ENCODE results near the gene CES2.

Gene CES2

DNA sequence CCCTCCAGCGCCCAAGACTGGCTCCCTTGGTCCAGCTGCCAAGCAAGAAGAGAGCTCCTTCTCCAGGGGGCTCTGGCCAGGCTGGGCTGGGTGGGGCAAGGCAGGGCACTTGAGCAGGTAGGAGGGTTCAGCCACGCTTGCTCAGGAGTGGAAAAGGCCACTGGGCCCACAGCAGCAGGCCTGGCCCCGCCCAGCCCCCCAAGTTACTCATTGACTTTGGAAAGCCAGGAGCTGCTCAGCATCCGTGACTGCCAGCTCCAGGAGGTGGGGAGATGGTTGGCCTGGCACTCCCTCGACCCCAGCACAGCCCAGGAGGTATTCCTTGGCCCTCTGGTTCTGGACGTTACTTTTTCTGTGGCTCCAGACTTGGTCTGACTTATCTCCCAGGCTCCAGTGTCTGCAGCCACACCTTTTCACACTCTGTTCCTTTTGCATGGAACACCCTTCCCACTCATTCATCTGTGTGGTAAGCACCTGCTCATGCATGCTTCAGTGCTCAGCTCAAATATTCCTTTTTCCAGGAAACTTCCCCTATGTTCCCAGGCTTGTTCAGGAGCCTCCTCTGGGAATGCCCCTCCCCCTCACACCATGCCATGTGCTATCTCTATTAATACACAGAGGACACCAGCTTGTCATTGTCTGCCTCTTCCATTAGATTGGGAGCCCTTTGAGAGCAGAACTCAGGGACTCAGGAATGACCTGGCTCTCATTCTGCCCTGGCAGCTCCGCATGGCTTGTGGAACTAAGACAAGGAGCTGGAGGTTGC is 16.3 kb upstream of the CES2 start, which contains the start of gene CDH16:
Gene CDH16, minus strand, starts transcription at position 83 of the 766 bp plus-strand sequence. CDS start 820 bp downstream, outside the sequence.
- no peak for DNase-seq (ENCODE audit: low read depth)

DNA sequence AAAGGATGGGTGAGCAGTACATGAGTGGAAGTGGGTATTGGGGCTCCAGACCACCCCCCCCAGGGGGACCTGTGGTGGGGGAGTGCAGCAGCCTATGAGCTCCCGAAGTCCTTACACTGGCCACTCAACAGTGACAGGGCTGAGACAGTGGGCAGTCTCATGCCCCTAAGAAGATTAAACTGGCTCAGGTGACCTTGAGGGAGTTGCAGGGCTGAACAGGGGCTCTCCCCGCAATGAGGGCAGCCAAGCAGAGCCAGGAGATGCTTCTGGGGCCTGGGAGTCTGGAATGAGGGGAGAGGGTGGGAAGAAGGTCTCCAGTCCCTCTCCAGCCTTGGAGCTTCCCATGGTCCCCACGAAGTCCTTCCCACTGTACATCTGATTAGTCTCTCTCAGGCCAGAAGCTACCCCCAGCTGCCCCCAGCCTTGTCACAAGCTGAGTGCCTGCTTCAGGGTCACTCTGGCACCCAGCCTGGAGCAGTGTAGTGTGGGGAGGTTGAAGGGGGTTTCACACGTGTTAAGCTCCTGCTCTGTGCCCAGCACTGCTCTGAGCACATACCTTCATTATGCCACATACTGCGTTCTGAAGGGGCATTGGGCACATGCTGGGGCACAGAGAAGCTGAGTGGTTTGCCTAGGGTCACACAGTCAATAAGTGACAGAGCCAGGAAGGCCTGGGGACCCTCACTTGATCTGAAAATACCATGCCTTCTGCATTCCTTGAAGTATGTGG is 15.6 kb upstream of the CES2 start:
- DNase-seq (ENCODE audit: low read depth): no peak

DNA sequence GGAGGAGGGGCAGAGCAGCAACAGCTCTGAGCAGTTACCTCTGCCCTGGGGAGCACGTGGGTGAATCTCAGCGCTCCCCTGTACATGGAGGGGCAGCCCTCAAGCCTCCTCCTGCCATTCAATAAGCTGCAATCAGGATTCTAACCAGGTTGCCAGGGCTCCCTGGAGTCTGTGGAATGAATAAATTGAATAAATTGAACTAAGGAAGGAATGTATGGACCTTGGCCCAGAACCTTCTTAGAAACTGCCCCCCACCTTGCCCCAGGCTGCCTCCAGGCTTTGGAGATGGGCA is 15.1 kb upstream of the CES2 start:
- no peak for DNase-seq (ENCODE audit: low read depth)

DNA sequence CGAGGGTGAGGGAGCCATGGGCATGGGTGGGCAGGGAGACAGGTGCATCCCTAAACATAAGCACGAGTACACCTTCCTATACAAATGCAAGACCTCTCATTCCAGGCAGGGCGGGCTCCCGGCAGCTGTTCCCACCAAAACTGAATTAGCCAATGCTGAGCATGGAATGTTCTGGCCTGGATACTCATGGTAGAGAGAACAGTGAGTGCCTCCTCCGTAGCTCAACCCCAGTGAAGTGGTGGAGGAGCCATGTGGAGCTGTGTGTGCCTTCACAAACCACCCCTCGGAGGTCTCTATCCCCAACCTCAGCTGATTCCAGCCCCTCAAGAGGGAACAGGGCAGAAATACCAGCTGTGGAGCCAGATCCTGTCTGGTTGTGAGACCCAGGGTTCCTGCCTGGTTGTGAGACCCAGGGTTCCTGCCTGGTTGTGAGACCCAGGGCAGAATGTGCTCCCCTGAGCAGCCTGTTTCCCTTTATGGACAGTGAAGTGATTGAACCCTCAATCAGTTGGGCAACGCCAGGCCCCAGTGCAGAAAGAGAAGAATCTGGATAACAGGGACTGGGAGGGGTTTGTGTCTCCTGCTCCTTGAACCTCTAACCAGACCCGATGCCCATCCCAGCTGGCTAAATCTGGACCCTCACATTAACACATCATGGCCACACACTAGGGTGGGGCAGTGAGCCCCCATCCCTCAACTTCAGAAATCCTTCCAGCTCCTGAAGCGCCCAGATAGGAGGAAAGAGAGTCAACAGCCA is 14.2 kb upstream of the CES2 start:
- no peak for DNase-seq (ENCODE audit: low read depth)

DNA sequence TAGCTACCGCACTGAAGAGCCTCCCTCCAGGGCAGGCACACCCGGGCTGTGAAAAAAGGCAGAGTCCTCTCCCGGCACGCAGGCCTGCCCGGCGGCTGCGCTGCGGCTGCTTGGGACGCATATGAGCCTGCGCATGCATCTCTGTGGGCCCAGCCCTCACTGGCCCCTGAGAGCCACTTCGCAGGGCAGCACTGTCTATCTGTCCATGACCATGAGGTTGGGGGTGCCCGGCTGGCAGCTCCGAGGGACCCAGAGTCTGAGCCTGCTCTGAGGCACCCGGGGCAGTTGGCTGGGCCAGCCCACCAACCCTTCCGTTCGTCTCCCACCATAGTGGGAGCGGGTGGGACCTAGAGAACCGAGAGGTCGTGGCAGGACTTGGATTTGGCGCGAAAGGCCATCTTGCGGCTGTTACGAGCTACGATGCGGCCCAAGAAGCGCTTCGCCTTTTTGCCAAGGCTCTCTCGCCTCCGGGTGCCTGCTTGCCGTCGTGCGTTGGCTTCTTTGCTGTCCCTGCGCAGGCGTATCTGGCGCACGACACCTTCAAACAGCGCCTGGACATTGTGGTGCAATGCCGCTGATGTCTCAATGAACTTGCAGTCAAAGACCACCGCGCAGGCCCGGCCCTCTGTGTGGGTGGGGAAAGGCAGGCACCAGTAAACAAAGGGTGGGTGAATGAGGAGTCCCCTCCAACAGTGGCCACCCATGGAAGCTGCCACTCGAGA is 13.4 kb upstream of the CES2 start:
- DNase-seq (ENCODE audit: low read depth): no peak

DNA sequence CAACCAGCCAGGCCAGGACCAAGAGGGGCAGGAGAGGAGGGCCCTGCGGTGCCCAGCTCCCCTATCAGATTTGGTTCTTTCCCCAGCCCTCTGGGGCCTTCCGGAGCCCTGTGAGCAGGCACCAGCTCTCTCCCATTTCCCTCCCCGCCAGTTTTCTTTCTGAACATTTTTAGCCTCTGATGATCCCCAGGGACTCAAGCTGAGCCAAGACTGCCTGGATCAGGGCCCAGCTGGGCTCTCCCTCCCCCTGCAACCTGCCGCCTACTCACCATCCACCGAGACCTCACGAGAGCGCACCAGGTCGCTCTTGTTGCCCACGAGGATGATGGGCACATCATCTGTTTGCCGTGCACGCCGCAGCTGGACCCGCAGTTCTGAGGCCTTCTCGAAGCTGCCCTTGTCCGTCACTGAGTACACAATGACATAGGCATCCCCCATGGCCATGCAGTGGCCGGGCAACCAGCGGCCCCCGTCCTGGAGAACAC is 12.0 kb upstream of the CES2 start:
- no peak for DNase-seq (ENCODE audit: low read depth)

DNA sequence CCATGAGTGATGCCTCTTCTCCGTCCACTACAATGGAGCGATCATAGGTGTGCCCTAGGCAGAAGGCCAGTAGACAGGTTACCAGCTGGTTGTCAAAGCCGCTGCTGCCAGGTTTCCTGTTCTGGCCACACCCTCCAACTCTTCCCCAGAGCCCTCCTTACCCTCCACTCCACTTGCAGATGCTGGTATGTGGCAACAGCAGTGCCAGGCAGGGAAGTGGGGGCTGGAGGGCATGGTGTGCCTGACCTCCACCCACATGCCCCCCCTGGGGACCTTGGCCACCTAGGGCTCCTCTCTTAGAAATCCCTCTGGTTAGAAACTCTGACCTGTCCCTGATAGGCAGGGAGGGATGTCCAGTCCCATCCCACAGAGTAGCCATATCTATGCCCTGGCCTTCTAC is 11.4 kb upstream of the CES2 start:
- no peak for DNase-seq (ENCODE audit: low read depth)

DNA sequence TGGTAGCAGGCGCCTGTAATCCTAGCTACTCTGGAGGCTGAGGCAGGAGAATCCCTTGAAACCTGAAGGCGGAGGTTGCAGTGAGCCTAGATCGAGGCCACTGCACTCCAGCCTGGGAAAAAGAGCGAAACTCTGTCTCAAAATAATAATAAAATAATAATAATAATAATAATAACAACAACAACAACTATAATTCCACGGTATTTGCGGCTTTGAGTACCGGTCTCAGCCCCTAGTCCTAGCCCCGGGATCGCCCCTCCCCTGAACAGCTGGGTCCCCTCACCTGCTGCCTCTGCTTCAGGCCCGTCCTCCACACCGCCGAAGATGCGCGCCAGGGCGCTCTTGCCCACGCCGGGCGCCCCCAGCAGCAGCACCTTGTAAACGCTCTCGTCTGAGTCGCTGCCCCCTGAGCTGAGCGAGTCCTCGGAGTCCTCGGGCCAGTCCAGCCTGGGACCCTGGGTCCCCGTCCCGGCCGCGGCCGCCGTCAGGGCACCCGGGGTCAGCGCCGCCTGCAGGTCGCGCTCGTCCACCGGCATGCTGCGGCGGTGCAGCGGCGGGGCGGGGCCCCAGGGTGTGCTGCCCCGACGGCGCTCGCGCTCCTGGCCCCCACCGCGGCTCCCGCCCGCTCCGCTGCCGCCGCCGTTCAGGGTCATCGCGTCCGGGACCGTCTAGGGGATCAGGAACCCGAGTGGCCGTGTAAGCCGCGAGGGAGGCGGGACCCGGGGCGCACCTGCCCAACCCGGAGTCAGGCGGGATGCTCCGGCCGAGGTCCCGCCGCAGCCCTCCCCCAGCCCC is 10.6 kb upstream of the CES2 start:
- DNase-seq (ENCODE audit: low read depth): no peak

DNA sequence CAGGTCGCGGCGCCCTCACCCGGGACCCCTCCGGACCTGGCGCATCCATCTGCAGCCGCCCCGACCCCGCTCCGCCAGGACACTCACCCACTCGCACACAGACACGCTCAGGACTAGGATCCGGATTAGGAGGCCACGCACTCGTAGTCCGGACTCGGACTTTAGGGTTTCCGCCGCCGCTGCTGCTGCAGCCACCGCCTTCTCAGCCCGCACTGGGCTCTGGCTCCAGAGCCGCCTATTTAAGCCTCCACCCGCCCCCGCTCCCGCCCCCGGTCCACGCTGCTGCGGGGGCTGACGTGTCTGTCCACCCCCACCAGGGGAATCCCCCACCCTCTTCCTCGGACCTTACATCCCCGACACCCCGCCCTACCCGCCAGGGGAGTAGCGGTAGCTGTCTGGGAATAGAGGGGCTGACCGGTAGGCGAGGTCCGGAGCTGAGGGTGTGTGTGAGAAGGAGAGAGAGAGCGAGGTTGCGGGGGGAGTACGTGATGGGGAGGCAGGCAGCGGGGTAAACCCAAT is 9.9 kb upstream of the CES2 start, which contains the start of gene RRAD:
Gene RRAD, minus strand, starts transcription at position 214 of the 519 bp plus-strand sequence. CDS start 356 bp downstream, outside the sequence.
- no peak for DNase-seq (ENCODE audit: low read depth)

DNA sequence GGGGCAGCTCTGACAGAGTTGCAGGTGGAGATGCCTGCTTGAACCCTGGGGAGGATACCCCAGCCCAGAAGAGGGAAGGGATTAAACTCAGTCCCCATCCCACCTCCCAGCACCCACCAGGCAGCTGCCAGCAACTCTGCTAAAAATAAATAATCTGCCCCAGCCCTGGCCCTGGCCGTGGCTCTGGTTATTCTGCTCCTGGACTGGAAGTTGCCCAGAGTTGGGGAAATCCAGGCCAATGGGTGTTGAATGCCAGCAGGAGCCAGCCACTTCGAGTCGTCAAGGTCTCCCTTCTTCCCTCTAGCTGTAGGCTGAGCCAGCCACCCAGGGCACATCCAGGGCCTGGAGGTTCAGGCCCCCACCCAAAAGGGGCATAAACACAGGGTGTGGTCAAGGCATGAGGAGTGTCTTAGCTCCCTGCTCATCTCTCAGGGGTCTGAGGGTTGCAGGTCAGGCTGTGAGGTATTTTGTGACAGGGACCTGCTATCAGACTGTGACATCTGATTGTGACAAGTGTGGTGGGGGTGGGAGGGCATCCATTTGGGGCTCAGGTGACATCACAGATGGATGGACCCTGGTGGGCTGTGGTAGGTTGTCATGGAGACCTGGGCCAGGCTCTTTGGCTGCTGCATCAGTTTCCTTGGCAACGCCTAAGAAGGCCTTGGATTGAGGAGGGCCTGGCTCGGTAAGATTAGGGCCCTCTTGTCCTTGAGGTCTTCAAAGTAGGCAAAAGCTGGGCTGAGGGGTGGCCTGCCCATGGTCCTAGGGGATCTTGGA is 9.0 kb upstream of the CES2 start:
- no peak for DNase-seq (ENCODE audit: low read depth)

DNA sequence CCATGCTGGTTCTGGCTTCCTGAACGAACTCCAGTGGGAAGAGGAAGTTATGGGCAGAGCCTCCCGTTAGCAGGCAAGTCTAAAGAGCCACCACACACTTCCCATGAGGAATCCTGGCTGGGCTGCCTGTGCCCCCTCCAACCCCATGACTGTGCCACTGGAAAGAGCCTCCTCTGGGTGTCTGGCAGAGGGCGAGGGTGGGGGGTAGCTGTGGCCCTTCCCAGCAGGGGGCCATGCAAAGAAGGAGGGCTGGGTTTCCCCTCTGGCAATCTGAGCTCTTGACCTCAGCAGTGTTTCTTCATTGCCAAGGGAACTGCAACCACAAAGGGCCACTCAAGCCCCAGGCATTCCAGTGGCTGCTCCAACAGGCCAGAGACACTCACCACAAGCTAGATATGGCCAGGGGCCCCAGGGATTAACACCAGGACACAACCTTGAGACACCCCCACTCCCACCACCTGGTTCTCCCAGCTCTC is 8.3 kb upstream of the CES2 start:
- DNase-seq (ENCODE audit: low read depth): no peak

DNA sequence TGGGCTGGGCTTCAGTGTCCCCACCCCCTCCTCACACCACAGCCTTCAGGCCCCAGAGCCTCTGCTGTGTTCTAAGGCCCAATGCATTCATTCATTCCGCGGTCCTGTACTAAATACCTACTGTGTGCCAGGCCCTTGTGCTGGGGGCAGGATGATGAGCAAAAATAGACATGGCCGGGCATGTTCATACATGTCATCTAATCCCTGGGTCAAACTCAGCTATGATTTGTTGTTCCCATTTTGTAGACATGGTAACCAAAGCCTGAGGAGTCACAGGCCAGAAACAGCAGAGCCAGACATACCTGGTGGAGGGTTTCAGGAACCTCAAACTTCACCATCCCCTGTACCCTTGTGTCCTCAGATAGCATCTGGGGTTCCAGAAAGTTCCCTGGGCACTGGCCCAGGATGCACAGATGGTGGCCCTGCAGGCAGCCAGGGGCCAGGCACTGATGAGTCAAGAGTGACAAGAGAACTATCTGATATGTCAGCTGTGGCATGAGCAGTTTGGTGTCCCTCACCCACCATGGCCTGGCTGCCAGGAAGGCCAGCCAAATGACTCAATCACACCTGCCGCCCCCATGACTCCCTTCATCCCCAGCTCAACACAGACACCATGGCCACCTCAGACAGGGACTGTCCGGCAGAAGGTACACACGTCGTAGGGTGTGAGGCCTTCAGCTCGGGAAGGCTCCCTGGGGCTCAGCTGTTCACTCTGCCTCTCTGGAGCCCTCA is 7.2 kb upstream of the CES2 start:
- no peak for DNase-seq (ENCODE audit: low read depth)

DNA sequence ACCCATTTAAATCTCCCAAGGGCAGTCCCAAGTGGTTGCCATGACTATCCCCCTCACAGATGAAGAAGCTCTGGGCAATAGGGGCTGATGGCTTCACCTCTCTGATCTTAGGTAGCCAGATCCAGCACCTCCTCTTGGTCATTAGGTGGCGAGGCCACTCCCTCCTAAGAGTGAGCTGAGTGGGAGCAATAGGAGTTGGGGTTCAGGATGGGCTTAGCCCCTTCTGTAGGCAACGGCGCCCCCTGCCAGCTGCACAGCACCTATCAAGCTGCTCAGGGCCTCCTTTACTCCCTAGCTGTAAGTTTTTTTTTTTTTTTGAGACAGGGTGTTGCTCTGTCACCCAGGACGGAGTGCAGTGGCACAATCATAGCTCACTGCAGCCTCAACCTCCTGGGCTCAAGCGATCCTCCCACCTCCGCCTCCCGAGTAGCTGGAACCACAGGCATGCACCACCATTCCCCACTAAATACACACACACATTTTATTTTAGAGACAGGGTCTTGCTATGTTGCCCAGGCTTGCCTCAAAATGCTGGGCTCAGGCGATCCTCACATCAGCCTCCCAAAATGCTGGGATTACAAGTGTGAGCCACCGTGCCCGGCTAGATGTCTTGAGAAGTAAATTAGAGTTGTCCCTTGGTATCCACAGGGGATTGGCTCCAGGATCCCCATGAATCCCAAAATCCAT is 6.5 kb upstream of the CES2 start:
- DNase-seq (ENCODE audit: low read depth): no peak

DNA sequence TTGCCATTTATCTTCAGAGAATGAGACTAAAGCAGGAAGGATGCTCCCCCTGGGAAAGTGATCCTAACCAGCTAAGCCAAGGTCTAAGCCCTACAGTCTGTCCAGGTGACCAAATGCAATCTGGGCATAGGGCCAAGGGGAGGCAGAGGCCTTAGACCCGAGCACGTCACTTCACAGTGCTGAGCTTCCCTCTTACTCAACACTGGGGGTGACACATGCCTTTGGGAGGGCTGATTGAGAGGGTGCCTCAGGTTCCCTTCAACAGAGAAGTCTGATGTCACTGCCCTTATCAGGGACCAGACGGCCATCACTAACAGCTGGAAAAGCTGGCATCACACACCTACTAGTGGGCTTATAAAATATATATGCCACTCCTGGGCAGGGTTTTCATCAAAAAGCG is 5.1 kb upstream of the CES2 start:
- no peak for DNase-seq (ENCODE audit: low read depth)

DNA sequence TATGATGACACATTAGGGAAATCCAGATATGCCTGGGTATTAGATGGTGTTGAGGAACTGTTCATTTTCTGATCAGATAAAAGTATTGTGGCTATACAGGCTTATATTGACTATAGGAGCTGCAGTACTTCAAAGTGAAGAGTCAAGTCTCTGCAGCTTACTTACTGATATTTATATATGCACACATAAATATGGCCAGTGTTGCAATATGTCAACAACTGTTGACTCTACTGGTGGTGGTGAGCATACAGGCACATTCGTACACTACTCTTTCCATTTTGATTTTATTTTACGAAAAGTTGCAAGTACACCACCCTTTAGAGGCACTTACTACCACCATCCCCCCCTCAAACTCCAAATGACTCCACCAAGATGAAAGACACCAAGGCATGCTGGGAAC is 3.7 kb upstream of the CES2 start:
- no peak for DNase-seq (ENCODE audit: low read depth)

DNA sequence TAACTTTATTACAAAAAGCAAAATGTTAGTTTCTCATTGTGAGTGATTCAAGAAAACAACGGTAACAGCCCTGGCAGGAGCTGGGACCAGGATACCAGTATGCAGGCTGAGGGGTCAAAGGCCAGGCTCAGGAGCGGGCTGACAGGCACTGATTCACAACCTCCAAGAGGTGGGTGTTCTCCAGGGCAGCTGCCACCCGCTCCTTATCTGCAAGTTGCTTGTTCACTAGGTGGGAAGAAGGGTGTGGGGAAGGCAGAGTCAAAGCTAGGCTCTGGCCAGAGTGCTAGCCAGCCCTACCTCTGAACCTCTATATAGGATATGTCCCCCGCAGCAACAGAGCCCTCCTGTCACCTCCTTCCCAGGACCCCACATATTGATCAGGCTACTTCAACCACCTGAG is 3.2 kb upstream of the CES2 start:
- DNase-seq (ENCODE audit: low read depth): no peak

DNA sequence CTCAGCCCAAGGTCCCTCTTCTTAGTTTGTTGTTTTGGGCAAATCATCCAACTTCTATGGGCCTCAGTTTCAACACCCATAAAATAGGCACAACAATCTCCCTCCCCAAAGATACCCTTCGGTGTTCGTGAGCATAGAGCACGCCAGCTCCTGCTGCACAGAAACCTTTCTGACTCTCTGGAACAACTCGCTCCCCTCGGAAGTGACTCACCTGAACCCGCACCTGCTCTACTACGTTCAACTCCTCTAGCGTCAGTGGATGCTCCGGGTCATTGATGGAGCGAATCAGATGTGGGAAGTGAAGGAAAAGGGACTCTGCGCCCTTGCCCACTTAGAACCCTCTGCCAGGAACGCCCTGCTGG is 1.6 kb upstream of the CES2 start:
- DNase-seq (ENCODE audit: low read depth): peak; percentile 47

DNA sequence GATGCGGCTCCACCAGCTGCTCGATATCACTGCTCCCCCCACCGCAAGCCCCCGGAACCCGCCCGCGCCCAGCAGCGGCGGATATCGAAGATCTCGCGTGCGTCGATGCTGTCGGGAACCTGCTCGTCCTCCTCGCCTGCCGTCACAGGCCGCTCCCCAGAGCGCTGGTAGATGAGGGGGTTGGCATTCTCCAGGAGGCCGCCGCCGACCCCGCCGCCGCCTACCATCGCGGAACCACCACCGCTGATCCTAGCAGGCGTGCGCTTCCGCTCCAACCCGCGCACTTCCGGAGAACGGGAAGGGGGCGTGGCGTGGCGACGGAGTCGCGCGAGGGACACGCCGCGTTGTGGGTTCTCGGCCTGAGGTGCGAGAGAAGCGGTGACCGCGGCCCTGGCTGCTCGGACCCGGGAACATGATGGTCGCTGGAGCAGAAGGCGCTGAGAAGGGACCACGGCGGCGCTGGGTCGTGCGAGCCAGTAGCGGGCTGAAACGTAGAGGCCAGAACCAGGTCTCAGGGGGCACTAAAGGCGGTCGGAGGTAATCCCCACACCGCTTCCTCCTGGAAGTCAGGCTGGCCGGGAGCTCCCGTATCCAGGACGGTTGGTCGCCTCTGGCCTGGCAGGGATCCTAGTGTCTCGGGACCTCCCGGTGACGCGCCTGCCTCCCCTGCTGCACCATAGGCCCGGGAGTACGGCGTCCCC is 1.0 kb upstream of the CES2 start, which contains the start of gene CIAO2B:
Gene CIAO2B, minus strand, starts transcription at position 265 of the 701 bp plus-strand sequence. Its CDS starts 38 bp downstream, at position 227.
- peak; percentile 85 for DNase-seq (ENCODE audit: low read depth)
